Measurements from ENCODE around the gene WDR17.
"Not testable (repeated sequence)": the region's sequence is repeated elsewhere in the genome, so short reads cannot be mapped to it uniquely, and the experiment has no call there.

WDR17 gene

GRCh38 chr4:176210579-176211296 lies 145.1 kb downstream of the WDR17 start:
- no peak for DNase-seq (ENCODE audit: low read depth)
- no peak overlapping the region for H3K4me3 ChIP-seq (ENCODE audit: low read depth, low read length)
- TF ChIP-seq CTCF (conservative IDR thresholded peaks at IDR 0.05; ENCODE audit: low read depth, low read length) = no peak

- not testable (repeated sequence) for DNase-seq (ENCODE audit: low read depth); H3K4me3 ChIP-seq (ENCODE audit: low read depth, low read length)
Observed at GRCh38 chr4:176212351-176212750, 146.7 kb downstream of the WDR17 start.

- TF ChIP-seq CTCF (conservative IDR thresholded peaks at IDR 0.05; ENCODE audit: low read depth, low read length) = no peak
- DNase-seq (ENCODE audit: low read depth) = no peak
- no peak overlapping the region for H3K4me3 ChIP-seq (ENCODE audit: low read depth, low read length)
Observed at GRCh38 chr4:176217510-176217909, 151.9 kb downstream of the WDR17 start.

GRCh38 chr4:176222149-176222548 lies 156.5 kb downstream of the WDR17 start:
- H3K4me3 ChIP-seq (ENCODE audit: low read depth, low read length) = no peak overlapping the region
- TF ChIP-seq CTCF (conservative IDR thresholded peaks at IDR 0.05; ENCODE audit: low read depth, low read length) = no peak
- no peak for DNase-seq (ENCODE audit: low read depth)

- no peak for TF ChIP-seq CTCF (conservative IDR thresholded peaks at IDR 0.05; ENCODE audit: low read depth, low read length)
- DNase-seq (ENCODE audit: low read depth) = no peak
- no peak overlapping the region for H3K4me3 ChIP-seq (ENCODE audit: low read depth, low read length)
Observed at GRCh38 chr4:176223561-176223960, 157.9 kb downstream of the WDR17 start.

- DNase-seq (ENCODE audit: low read depth) = no peak
- H3K4me3 ChIP-seq (ENCODE audit: low read depth, low read length) = no peak overlapping the region
- no peak for TF ChIP-seq CTCF (conservative IDR thresholded peaks at IDR 0.05; ENCODE audit: low read depth, low read length)
Observed at GRCh38 chr4:176226736-176227135, 161.1 kb downstream of the WDR17 start.

GRCh38 chr4:176229645-176230044 lies 164.0 kb downstream of the WDR17 start:
- no peak overlapping the region for H3K4me3 ChIP-seq (ENCODE audit: low read depth, low read length)
- no peak for TF ChIP-seq CTCF (conservative IDR thresholded peaks at IDR 0.05; ENCODE audit: low read depth, low read length)
- no peak for DNase-seq (ENCODE audit: low read depth)
